ENCODE measurements around the gene NFASC.
A peak's percentile ranks its signal among the peaks of the same experiment; 100 is the strongest.

NFASC gene

GRCh38 chr1:204987689-204988088, 117.0 kb downstream of the NFASC start:
- no peak for DNase-seq

- no peak for DNase-seq
Observed at GRCh38 chr1:204988196-204988595, 117.5 kb downstream of the NFASC start.

GRCh38 chr1:204989266-204990058, 118.8 kb downstream of the NFASC start:
- peak; percentile 81 for DNase-seq

GRCh38 chr1:204990059-204990664, 119.5 kb downstream of the NFASC start:
- DNase-seq = no peak

- DNase-seq = no peak
Observed at GRCh38 chr1:204990721-204991341, 120.2 kb downstream of the NFASC start.

GRCh38 chr1:204991342-204991844, 120.7 kb downstream of the NFASC start:
- DNase-seq = no peak

GRCh38 chr1:204992201-204992997, 121.7 kb downstream of the NFASC start:
- no peak for DNase-seq

GRCh38 chr1:204992998-204993314, 122.3 kb downstream of the NFASC start:
- no peak for DNase-seq

GRCh38 chr1:204994086-204994862, 123.6 kb downstream of the NFASC start:
- DNase-seq = no peak

- DNase-seq = no peak
Observed at GRCh38 chr1:204996981-204997380, 126.3 kb downstream of the NFASC start.

GRCh38 chr1:204997591-204998355, 127.1 kb downstream of the NFASC start:
- no peak for DNase-seq

GRCh38 chr1:205001162-205001561, 130.5 kb downstream of the NFASC start:
- DNase-seq = no peak

- DNase-seq = no peak
Observed at GRCh38 chr1:205002705-205003104, 132.0 kb downstream of the NFASC start.

GRCh38 chr1:205003358-205004131, 132.9 kb downstream of the NFASC start:
- no peak for DNase-seq

- DNase-seq = no peak
Observed at GRCh38 chr1:205004351-205004750, 133.7 kb downstream of the NFASC start.

- no peak for DNase-seq
Observed at GRCh38 chr1:205008896-205009295, 138.2 kb downstream of the NFASC start.

- DNase-seq = no peak
Observed at GRCh38 chr1:205009670-205010069, 139.0 kb downstream of the NFASC start.

- no peak for DNase-seq
Observed at GRCh38 chr1:205012391-205013140, 141.9 kb downstream of the NFASC start.

- DNase-seq = peak; percentile 13
Observed at GRCh38 chr1:205013683-205014367, 143.2 kb downstream of the NFASC start.

All from hematopoietic multipotent progenitor cell treated with erythropoietin and hydrocortisone succinate and interleukin-3 and kit ligand, for 8 days (in vitro differentiated cells).